SK-N-SH (cell line): ENCODE measurements around the gene PARS2.

Experiments
- CTCF ChIP-seq: fragments of 200-600 bp; sonication (generic); IDR thresholded peaks from 2 replicates; pipeline ENCODE4 v1.6.1; 2017; ENCODE audit warnings: antibody characterized with exemption, mild to moderate bottlenecking, moderate library complexity
- EP300 ChIP-seq, 2 experiments: IDR thresholded peaks; 2 replicates each; pipeline versions ENCODE4 v1.4.0 to v1.6.1; 2012; ENCODE audit warnings: borderline replicate concordance in 1 of 2, low read depth in 1 of 2, low read length in 1 of 2
- FOXM1 ChIP-seq: IDR thresholded peaks from 2 replicates; pipeline ENCODE4 v1.4.0; 2012; ENCODE audit warnings: low read depth, mild to moderate bottlenecking
- POLR2AphosphoS5 ChIP-seq: IDR thresholded peaks from 2 replicates; pipeline ENCODE4 v1.6.1; 2012; ENCODE audit warnings: low read depth, low read length
- RCOR1 ChIP-seq: fragments of 150-350 bp; IDR thresholded peaks from 2 replicates; pipeline ENCODE4 v1.6.1; 2017; ENCODE audit warnings: antibody characterized with exemption, low read length
- TAF1 ChIP-seq: IDR thresholded peaks from 2 replicates; pipeline ENCODE4 v1.6.1; 2012; ENCODE audit warnings: low read depth, mild to moderate bottlenecking, low read length, moderate library complexity, borderline replicate concordance

GRCh38 chr1:54774820-54775498 is 10.6 kb upstream of the PARS2 start:
- TF ChIP-seq EP300 (IDR thresholded peaks at IDR 0.05; ENCODE audit: borderline replicate concordance in 1 of 2, low read depth in 1 of 2, low read length in 1 of 2) (no peak), POLR2AphosphoS5 (no peak), CTCF (no peak), FOXM1 (no peak), TAF1 (no peak), RCOR1 (no peak)
